OCI-M2 (cell line): ENCODE results near the gene LGALS4.
"Not testable (repeated sequence)": the region's sequence is repeated elsewhere in the genome, so short reads cannot be mapped to it uniquely, and the experiment has no call there.

Source experiments
- DNase-seq: peaks from one replicate; lab custom pipeline; 2025; ENCODE audit not compliant: unreplicated experiment; lab: John Stamatoyannopoulos, UW

LGALS4 gene

DNA sequence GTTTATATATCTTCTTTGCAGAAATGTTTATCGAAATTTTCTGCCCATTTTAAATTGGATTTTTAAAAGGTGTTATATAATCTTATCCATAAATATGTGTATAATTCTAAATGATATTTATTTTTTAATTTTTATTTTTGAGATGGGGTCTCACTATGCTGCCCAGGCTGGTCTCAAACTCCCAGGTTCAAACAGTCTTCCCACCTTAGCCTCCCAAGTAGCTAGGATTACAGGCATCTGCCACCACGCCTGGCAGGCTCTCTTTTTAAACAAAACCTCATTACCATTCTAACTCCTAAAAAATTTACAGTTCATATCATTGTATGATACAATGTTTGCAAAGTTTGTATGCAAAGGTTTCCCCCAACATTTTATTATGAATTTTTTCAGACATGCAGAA lies 16.6 kb downstream of the LGALS4 start:
- no peak for DNase-seq

DNA sequence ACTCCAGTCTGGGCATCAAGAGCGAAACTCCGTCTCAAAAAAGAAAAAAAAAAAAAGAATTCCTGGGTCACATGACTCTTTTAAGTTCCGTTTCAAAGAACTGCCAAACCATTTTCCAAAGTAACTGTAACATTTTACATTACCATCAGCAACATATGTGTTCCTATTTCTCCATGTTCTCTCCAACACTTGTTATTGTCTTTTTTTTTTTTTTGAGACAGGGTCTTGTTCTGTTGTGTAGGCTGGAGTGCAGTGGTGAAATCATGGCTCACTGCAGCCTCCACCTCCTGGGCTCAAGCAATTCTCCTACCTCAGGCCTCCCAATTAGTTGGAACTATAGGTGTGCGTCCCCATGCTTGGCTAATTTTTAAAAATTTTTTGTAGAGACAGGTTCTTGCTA lies 17.2 kb downstream of the LGALS4 start:
- DNase-seq = no peak

DNA sequence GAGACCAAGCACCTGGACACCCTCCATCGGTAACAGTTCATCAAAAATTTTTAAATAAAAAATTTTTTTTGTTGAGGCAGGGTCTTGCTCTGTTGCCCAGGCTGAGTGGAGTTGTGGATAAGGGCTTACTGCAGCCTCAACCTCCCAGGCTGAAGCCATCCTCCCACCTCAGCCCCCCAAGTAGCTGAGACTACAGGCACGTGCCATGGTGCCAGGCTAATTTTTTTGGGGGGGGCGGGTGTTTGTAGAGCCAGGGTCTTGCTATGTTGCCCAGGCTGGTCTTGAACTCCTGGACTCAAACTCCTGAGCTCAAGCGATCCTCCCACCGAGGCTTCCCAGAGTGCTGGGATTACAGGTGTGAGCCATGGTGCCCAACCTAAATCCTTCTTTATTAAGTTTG lies 19.1 kb downstream of the LGALS4 start:
- no peak for DNase-seq

DNA sequence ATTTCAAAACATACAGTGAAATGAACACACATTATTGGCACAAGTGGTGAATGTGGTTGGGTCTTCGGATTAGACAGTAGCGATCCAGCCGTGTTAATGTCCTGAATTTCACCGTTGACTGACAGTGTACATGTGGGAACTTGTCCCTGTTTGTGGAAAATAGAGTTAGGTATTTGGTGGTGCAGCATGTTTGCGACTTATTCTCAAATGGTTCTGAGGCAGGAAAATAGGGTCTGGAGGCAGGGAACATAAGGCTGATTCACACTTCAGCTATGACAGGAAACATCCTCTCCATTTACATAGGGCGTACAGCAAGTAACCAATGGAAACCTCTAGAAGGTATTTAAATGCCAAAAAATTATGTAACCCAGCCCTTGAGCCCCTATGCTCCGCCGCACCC lies 19.6 kb downstream of the LGALS4 start:
- no peak for DNase-seq

DNA sequence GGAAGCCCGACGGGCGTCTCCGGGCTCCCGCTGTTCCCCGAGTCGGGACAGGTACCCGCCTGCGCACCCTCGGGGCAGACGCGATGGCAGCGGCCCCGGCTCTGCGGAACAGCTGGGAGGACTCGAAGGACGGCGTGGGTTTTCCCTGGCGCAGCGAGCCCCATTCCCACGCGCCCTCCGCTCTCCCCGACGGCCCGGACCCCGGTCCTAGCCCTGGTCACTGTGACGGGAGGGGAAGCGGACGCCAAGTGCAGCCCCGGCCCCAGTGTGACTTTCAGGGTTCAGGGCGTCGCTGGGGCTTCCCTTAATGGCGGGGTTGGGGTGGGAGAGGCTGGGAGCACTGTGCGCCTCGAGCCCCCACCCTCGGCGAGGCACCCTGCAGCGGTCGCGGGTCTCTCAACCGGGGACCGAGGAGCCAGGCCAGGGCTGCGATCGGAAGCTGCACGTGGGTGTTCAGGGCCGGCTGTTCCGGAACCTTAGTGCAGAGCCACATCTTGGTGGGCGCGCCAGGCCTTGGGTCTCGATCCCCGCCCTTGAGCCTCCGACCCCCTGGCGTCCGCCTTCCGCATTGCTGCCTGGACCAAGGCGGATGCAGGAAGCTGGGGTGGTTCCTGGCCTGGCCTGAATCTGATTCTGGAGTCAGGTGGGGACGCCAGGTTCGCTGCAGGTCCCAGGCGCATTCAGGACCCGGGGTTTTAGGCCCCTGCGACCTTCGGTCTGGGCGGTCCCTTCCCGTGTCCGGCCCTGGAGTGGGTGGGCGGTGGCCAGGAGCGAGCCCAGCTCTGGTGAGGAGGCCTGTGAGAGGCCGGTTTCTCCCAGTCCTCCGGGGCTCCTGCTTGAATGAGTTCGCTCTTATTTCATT lies 20.3 kb downstream of the LGALS4 start:
- DNase-seq = no peak

DNA sequence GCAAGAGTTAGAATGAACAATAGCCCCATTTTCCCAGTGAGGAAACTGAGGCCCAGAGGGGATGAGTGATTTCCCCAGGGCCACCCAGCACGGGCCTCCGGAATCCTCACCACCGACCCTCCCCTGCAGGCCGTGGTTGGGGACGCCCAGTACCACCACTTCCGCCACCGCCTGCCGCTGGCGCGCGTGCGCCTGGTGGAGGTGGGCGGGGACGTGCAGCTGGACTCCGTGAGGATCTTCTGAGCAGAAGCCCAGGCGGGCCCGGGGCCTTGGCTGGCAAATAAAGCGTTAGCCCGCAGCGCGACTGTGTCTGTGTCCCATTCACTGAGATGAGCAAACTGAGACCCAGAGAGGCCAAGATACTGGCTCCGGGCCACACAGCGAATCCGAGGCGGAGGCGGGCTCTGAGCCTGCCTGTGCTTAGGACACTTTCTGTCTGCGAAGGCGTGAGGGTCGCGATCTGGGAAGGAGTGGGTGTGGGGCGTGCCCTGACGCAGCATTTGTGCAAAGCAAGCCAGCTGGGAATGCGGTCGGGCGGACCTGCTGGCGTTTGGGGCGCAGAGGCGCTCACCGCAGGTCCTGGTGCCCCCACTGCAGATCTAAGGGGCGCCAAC lies 21.2 kb downstream of the LGALS4 start:
- DNase-seq = not testable (repeated sequence)

DNA sequence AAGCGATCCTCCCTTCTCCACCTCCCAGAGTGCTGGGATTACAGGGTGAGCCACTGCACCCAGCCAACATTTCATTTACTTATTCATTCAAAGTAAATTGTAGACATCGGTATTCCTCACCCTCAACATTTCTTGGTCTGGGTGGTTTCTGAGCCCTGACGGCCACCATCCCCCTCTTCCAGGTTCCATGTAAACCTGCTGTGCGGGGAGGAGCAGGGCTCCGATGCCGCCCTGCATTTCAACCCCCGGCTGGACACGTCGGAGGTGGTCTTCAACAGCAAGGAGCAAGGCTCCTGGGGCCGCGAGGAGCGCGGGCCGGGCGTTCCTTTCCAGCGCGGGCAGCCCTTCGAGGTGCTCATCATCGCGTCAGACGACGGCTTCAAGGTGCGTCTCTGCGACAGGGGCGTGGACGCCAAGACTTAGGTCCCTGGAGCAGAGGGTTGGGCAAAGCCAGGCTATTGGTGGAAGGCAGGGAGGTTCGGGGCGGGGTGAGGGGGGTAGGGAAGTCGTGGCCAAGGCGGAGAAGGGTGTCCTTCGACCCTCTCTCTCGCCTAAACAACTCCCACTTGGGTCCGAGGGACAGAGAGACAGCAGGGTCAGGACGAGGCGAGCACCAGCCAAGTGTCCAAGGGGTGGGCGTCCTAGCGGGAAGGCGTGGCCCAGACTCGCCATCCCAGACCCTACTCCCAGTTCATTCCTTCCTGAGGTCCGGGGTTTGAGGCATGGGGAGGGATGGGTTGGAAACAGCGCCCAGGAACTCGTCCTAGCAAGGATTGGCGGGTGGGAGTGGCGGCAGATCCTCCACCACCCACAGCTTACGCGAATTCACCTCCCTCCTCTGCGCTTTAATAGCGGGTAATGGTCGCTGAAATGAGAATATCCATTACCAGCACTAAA lies 22.0 kb downstream of the LGALS4 start:
- not testable (repeated sequence) for DNase-seq

DNA sequence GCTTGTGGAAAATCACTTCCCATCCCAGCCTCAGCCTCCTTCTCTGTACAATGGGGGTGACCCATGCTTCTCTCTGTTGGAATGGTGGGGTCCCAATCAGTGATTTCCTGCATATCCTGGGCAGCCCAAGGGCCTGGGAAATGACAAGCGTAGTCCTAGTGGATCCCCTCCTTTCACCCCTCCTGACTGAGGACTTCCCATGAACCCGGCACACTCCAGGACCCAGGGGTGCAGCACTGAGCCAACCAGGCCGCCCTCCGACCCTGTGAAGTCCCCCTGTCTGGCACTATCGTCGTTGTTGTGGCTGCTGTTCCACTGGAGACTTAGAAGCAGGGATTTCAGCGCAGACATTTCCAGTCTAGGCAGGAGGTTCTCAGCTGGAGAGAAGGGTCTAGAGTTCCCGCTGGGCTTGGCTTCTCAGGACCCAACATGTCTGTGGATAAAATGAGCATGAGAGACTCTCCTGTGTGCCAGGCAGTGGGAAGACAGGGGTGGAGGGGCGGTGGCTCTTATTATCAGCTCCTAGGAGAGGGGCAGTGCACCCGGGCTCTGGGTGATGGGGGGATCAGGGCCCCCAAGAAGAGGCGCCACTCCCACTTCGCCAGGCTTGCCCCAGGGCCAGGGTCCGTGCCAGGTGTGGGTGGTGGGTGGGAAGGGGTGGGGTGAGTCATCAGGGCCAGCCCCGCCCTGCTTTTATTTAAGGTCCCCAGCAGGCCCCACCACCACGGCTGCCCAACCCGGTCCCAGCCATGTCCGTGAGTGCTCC lies 24.1 kb downstream of the LGALS4 start, which contains the start of gene LGALS7B:
Gene LGALS7B, plus strand, starts transcription at position 723 of the 766 bp plus-strand sequence. Its CDS starts 27 bp downstream, at position 750.
- DNase-seq = no peak

DNA sequence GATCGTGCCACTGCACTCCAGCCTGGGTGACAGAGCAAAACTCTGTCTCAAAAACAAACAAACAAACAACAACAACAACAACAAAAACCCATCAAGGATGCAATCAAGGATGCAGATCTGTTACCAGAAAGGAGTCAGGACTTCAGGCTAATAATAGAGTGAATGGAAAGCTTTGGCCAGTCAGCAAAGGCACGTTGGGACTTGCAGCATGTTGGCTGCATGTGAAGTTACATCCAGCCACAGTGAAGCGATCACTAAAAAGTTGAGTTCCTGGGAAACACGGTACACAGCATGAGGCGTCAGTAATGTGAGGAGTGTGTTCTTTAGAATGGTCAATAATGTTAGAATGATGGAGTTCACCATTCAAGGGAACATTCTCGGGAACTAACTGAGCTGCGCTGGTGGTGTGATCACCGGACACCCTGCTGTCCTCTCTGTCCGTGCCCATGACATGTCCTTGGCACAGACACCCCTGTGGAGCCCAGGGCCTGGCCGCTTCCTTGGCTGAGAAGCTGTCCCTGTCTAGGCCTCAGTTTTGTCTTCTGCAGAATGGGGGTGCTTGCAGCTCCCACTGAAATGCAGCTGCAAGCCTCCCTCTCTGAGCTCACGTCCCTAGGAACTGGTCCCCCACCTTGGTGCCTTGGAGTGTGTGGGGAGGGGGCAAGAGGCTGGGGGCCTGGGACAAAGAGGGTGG lies 26.0 kb downstream of the LGALS4 start:
- no peak for DNase-seq

DNA sequence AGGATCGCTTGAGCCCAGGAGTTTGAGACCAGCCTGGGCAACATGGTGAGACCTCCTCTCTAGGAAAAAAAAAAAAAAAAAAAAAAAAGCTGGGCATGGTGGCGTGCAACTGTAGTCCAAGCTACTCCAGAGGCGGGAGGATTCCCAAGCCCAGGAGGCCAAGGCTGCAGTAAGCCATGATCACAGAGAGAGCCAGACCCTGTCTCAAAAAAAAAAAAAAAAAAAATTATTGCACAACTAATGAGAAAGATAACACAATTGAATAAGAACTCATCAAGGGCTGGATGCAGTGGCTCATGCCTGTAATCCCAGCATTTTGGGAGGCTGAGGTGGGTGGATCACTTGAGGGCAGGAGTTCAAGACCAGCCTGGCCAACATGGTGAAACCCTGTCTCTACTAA lies 26.7 kb downstream of the LGALS4 start:
- DNase-seq = not testable (repeated sequence)

DNA sequence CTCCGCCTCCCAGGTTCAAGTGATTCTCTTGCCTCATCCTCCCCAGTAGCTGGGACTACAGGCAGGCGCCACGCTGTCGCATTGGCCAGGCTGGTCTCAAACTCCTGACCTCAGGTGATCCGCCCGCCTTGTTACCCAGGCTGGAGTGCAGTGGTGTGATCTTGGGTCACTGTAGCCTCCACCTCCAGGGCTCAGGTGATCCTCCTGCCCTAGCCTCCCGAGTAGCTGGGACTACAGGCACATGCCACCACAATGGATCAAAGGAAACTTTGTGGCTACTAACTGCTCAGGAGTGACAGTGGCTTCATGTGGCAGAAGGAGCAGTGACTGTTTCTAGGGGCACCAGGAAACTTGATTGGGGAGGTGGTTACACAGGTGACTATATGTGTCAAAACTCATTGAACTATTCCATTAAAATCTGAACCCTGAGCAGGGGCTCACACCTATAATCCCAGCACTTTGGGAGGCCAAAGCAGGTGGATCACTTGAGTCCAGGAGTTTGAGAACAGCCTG lies 27.5 kb downstream of the LGALS4 start:
- DNase-seq = no peak

DNA sequence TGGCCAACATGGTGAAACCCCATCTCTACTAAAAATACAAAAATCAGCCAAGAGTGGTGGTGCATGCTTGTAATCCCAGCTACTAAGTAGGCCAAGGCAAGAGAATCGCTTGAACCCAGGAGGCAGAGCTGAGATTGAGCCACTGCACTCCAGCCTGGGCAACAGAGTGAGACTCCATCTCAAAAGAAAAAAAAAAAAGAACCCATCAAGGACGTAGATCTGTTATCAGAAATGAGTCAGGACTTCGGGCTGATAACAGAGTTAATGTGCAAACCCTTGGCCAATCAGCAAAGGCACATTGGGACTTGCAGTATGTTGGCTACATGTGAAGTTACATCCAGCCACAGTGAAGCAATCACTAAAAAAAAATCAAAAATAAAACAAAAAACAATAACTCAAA lies 28.5 kb downstream of the LGALS4 start:
- no peak for DNase-seq

DNA sequence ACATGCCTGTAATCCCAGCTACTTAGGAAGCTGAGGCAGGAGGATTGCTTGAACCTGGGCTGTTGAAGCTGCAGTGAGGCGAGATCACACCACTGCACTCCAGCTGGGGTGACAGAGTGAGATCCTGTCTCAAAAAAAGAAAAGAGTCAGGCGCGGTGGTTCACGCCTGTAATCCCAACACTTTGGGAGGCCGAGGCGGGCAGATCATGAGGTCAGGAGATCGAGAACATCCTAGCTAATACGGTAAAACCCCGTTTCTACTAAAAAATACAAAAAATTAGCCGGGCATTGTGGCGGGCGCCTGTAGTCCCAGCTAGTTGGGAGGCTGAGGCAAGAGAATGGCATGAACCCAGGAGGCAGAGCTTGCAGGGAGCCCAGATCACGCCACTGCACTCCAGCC lies 30.5 kb downstream of the LGALS4 start:
- not testable (repeated sequence) for DNase-seq

DNA sequence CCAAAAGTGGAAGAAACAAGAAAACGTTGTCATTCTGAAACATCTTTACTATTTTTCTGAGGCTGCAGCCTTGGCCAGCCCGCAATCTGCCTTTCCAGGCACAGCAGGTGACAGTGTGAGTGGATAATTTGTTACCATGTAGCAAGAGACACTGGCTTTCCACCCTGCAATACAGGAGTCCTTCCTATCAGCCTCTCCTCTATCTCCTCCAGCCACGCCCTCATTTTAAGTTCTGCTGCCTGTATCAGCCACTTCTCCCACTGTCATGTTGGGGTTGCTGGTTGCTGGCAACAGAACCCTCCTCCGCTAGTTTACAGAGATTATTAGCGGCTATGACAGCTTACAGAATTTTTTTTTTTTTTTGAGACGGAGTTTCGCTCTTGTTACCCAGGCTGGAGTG lies 31.7 kb downstream of the LGALS4 start:
- DNase-seq = peak; percentile 68

DNA sequence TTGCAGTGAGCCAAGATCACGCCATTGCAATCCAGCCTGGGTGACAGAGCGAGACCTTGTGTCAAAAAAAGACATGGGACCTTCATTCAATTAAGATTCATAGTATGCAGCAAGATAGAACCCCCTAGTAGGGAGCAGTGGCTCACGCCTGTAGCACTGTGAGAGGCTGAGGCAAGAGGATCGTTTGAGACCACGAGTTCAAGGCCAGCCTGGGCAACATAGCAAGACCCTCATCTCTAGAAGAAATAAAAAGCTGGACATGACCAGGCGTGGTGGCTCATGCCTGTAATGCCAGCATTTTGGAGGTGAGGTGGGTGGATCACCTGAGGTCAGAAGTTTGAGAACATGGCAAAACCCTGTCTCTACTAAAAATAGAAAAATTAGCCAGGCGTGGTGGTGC lies 32.3 kb downstream of the LGALS4 start:
- no peak for DNase-seq

DNA sequence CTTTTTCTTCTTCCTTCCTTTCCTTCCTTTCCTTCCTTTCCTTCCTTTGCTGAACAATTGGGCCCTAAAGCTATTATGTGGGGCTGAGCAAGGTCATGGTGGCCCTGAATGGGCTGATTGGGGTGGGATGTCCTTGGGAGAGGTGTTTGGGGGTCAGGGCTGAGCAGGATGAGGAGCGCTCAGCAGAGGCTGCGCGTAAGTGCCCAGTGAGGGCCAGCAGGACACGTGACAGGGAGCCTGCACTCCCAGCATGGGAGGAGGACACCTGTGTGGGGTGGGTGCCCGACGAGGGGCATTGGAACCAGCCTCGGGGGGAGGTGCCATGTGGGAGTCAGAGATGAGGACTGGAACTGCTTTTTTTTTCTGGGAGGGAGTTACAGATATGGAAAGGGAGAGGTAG lies 34.0 kb downstream of the LGALS4 start:
- no peak for DNase-seq

DNA sequence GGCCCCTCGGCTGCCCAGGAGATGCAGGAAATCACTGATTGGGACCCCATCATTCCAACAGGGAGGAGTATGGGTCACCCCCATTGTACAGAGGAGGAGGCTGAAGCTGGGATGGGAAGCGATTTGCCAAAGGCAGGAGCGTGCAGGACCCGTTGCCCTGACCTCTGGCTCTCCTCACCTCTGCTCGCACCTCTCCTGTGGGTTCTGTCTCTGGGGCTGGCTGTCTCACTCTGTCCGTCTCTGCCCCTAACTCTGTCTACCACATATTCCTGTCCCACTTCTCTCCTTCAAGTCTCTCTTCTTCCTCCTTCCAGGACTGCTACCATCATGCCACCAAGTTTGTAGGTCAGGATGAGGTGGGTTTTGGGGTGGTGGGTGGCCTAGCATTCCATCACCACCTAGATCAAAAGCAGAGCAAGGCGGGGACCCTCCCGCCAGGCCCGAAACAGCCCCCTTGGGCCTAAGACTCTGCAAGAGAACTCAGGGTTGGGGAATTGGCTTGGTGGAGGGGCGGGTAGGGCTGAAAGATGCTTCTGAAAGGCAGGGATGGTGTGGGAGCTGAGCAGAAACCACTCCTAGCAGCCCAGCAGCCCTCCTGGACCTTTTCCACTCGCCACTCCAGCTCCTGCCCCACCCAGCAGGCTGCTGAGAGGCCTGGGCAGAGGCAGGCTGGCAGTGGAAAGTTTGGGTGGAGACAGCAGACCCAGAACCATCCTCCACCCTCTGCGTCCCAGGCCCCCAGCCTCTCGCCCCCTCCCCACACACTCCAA lies 38.4 kb downstream of the LGALS4 start:
- DNase-seq = no peak

DNA sequence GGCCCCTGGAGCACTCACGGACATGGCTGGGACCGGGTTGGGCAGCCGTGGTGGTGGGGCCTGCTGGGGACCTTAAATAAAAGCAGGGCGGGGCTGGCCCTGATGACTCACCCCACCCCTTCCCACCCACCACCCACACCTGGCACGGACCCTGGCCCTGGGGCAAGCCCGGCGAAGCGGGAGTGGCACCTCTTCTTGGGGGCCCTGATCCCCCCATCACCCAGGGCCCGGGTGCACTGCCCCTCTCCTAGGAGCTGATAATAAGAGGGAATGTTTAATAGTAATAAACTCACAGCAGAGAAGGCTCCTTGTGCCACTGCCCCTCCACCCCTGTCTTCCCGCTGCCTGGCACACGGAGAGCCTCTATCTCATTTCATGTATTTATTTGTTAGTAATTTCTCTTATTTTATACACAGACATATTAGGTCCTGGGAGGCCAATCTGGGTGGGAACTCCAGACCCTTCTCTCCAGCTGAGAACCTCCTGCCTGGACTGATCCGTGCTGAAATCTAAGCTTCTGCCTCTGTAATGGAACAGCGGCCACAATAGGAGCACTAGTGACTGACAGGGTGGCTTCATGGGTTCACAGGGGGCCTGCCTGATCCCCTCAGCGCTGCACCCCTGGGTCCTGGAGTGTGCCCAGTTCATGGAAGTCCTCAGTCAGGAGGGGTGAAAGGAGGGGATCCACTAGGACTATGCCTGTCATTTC lies 39.1 kb downstream of the LGALS4 start, which contains the start of gene LGALS7:
Gene LGALS7, minus strand, starts transcription at position 49 of the 709 bp plus-strand sequence. Its CDS starts 25 bp downstream, at position 24.
- DNase-seq = no peak
